T-helper 2 cell treated with Interferon-gamma antibody and Interleukin-4, amounts not matched to agents 5 μg/mL and 100 μg/mL, for 36 hours (primary cell): ENCODE data around the gene PIK3CA.
"Not testable (repeated sequence)": the region's sequence is repeated elsewhere in the genome, so short reads cannot be mapped to it uniquely, and the experiment has no call there.

ENCODE experiments used
- DNase-seq: peaks from one replicate; pipeline ENCODE4 v3.0.0; 2021; ENCODE audit warnings: low spot score
- H3K27ac Mint-ChIP-seq: one replicate; pipeline ENCODE4 v1.8.0; 2021; ENCODE audit warnings: mild to moderate bottlenecking, mixed read lengths
- H3K27me3 Mint-ChIP-seq: one replicate; pipeline ENCODE4 v1.8.0; 2021; ENCODE audit warnings: low read depth, mixed read lengths
- H3K36me3 Mint-ChIP-seq: one replicate; pipeline ENCODE4 v1.8.0; 2021; ENCODE audit warnings: low read depth, mixed read lengths
- H3K4me1 Mint-ChIP-seq: one replicate; pipeline ENCODE4 v1.8.0; 2021; ENCODE audit warnings: low read depth, mixed read lengths
- H3K4me3 Mint-ChIP-seq: one replicate; pipeline ENCODE4 v1.8.0; 2022; ENCODE audit warnings: mild to moderate bottlenecking, moderate library complexity, mixed read lengths
- H3K9me3 Mint-ChIP-seq: one replicate; pipeline ENCODE4 v1.8.0; 2021; ENCODE audit warnings: mixed read lengths

Gene PIK3CA

GRCh38 chr3:179268400-179269051, 120.4 kb downstream of the PIK3CA start:
- peaks cover 12% of the 10 kb centered on the region for H3K27me3 Mint-ChIP-seq
- H3K9me3 Mint-ChIP-seq = no peaks in the 10 kb centered on the region
- no peaks in the 10 kb centered on the region for H3K36me3 Mint-ChIP-seq
- no peak for DNase-seq
- H3K4me3 Mint-ChIP-seq = no peak overlapping the region
- H3K27ac Mint-ChIP-seq = no peak overlapping the region
- peaks cover 10% of the 10 kb centered on the region for H3K4me1 Mint-ChIP-seq

GRCh38 chr3:179269152-179269707, 121.1 kb downstream of the PIK3CA start:
- Mint-ChIP-seq H3K4me1 (peaks cover 10% of the 10 kb centered on the region), H3K36me3 (no peaks in the 10 kb centered on the region), H3K4me3 (no peak overlapping the region), H3K9me3 (no peaks in the 10 kb centered on the region), H3K27me3 (peaks cover 12% of the 10 kb centered on the region), H3K27ac (no peak overlapping the region)
- DNase-seq = no peak

GRCh38 chr3:179272385-179272784, 124.2 kb downstream of the PIK3CA start:
- DNase-seq = no peak
- Mint-ChIP-seq H3K27me3 (peaks cover 7% of the 10 kb centered on the region), H3K36me3 (no peaks in the 10 kb centered on the region), H3K4me3 (no peak overlapping the region), H3K27ac (no peak overlapping the region), H3K9me3 (no peaks in the 10 kb centered on the region), H3K4me1 (no peaks in the 10 kb centered on the region)

- not testable (repeated sequence) for H3K36me3 Mint-ChIP-seq, H3K9me3 Mint-ChIP-seq, H3K27ac Mint-ChIP-seq, H3K4me1 Mint-ChIP-seq, H3K4me3 Mint-ChIP-seq, DNase-seq
- H3K27me3 Mint-ChIP-seq = peaks cover 12% of the 10 kb centered on the region
These were observed 126.3 kb downstream of the PIK3CA start for GRCh38 chr3:179274434-179274833.

GRCh38 chr3:179276001-179276400, 127.8 kb downstream of the PIK3CA start:
- DNase-seq = no peak

GRCh38 chr3:179276743-179277142, 128.6 kb downstream of the PIK3CA start:
- H3K4me3 Mint-ChIP-seq = no peak overlapping the region
- no peak for DNase-seq
- H3K36me3 Mint-ChIP-seq = no peaks in the 10 kb centered on the region
- no peak overlapping the region for H3K27ac Mint-ChIP-seq
- no peaks in the 10 kb centered on the region for H3K9me3 Mint-ChIP-seq
- no peaks in the 10 kb centered on the region for H3K4me1 Mint-ChIP-seq
- peaks cover 13% of the 10 kb centered on the region for H3K27me3 Mint-ChIP-seq

More at GRCh38 chr3:179276001-179276400, 127.8 kb downstream of the PIK3CA start:
- H3K4me1 Mint-ChIP-seq = no peaks in the 10 kb centered on the region
- H3K4me3 Mint-ChIP-seq = no peak overlapping the region
- no peak overlapping the region for H3K27ac Mint-ChIP-seq
- peaks cover 13% of the 10 kb centered on the region for H3K27me3 Mint-ChIP-seq
- H3K9me3 Mint-ChIP-seq = no peaks in the 10 kb centered on the region
- no peaks in the 10 kb centered on the region for H3K36me3 Mint-ChIP-seq

GRCh38 chr3:179278151-179278550, 130.0 kb downstream of the PIK3CA start:
- Mint-ChIP-seq H3K36me3 (no peaks in the 10 kb centered on the region), H3K4me1 (no peaks in the 10 kb centered on the region), H3K4me3 (no peak overlapping the region), H3K27ac (no peak overlapping the region), H3K27me3 (peaks cover 22% of the 10 kb centered on the region), H3K9me3 (no peaks in the 10 kb centered on the region)
- DNase-seq = no peak

GRCh38 chr3:179278932-179279693, 131.0 kb downstream of the PIK3CA start:
- Mint-ChIP-seq H3K36me3 (no peaks in the 10 kb centered on the region), H3K4me3 (no peak overlapping the region), H3K27ac (no peak overlapping the region), H3K4me1 (no peaks in the 10 kb centered on the region), H3K27me3 (peaks cover 31% of the 10 kb centered on the region), H3K9me3 (no peaks in the 10 kb centered on the region)
- DNase-seq = no peak

- Mint-ChIP-seq H3K9me3 (no peaks in the 10 kb centered on the region), H3K4me3 (no peak overlapping the region), H3K27me3 (peaks cover 33% of the 10 kb centered on the region), H3K27ac (no peak overlapping the region), H3K4me1 (no peaks in the 10 kb centered on the region), H3K36me3 (no peaks in the 10 kb centered on the region)
- no peak for DNase-seq
These were observed 131.7 kb downstream of the PIK3CA start for GRCh38 chr3:179279837-179280236.

GRCh38 chr3:179281825-179282224, 133.7 kb downstream of the PIK3CA start:
- H3K9me3 Mint-ChIP-seq = no peaks in the 10 kb centered on the region
- DNase-seq = no peak
- H3K36me3 Mint-ChIP-seq = no peaks in the 10 kb centered on the region
- no peaks in the 10 kb centered on the region for H3K4me1 Mint-ChIP-seq
- peaks cover 32% of the 10 kb centered on the region for H3K27me3 Mint-ChIP-seq
- no peak overlapping the region for H3K4me3 Mint-ChIP-seq
- H3K27ac Mint-ChIP-seq = no peak overlapping the region

- Mint-ChIP-seq H3K27me3 (peaks cover 31% of the 10 kb centered on the region), H3K36me3 (no peaks in the 10 kb centered on the region), H3K4me3 (no peak overlapping the region), H3K27ac (no peak overlapping the region), H3K4me1 (no peaks in the 10 kb centered on the region), H3K9me3 (no peaks in the 10 kb centered on the region)
- no peak for DNase-seq
These were observed 138.2 kb downstream of the PIK3CA start for GRCh38 chr3:179286331-179286730.

GRCh38 chr3:179288845-179289244, 140.7 kb downstream of the PIK3CA start:
- peaks cover 28% of the 10 kb centered on the region for H3K27me3 Mint-ChIP-seq
- H3K9me3 Mint-ChIP-seq = no peaks in the 10 kb centered on the region
- H3K4me3 Mint-ChIP-seq = no peak overlapping the region
- no peak overlapping the region for H3K27ac Mint-ChIP-seq
- H3K4me1 Mint-ChIP-seq = no peaks in the 10 kb centered on the region
- no peak for DNase-seq
- no peaks in the 10 kb centered on the region for H3K36me3 Mint-ChIP-seq

GRCh38 chr3:179289295-179289694, 141.1 kb downstream of the PIK3CA start:
- Mint-ChIP-seq H3K27ac (no peak overlapping the region), H3K9me3 (no peaks in the 10 kb centered on the region), H3K27me3 (peaks cover 25% of the 10 kb centered on the region), H3K36me3 (no peaks in the 10 kb centered on the region), H3K4me3 (no peak overlapping the region), H3K4me1 (no peaks in the 10 kb centered on the region)
- DNase-seq = no peak
